ENCODE measurements around the gene PASK.
A peak's percentile ranks its signal among the peaks of the same experiment; 100 is the strongest.
"Not testable (repeated sequence)": the region's sequence is repeated elsewhere in the genome, so short reads cannot be mapped to it uniquely, and the experiment has no call there.

The PASK gene

GRCh38 chr2:241148891-241149674, at the start of gene PASK:
TSS of gene PASK (minus strand) at chr2:241149472. CDS start at chr2:241143032, 6,440 bp downstream.
- DNase-seq: peak; percentile 91

GRCh38 chr2:241198381-241199279, 49.4 kb upstream of the PASK start:
- no peak for DNase-seq

GRCh38 chr2:241197947-241198346, 48.7 kb upstream of the PASK start:
- no peak for DNase-seq

GRCh38 chr2:241197246-241197645, 48.0 kb upstream of the PASK start:
- DNase-seq: not testable (repeated sequence)

- no peak for DNase-seq
Measured at GRCh38 chr2:241195506-241196130, 46.3 kb upstream of the PASK start.

GRCh38 chr2:241194811-241195210, 45.5 kb upstream of the PASK start:
- DNase-seq: no peak

GRCh38 chr2:241193271-241193670, 44.0 kb upstream of the PASK start:
- no peak for DNase-seq

GRCh38 chr2:241191081-241191480, 41.8 kb upstream of the PASK start:
- no peak for DNase-seq

GRCh38 chr2:241190291-241190981, 41.2 kb upstream of the PASK start:
- no peak for DNase-seq

GRCh38 chr2:241189856-241190201, 40.6 kb upstream of the PASK start:
- no peak for DNase-seq

GRCh38 chr2:241189093-241189855, 40.0 kb upstream of the PASK start:
- DNase-seq: no peak

GRCh38 chr2:241188361-241189092, 39.3 kb upstream of the PASK start, which contains the start of gene ANO7:
TSS of gene ANO7 (plus strand) at chr2:241188677. CDS start at chr2:241190064, 1,387 bp downstream.
- no peak for DNase-seq

GRCh38 chr2:241187918-241188234, 38.6 kb upstream of the PASK start:
- DNase-seq: no peak

- DNase-seq: no peak
Measured at GRCh38 chr2:241187101-241187917, 38.0 kb upstream of the PASK start.

- DNase-seq: no peak
Measured at GRCh38 chr2:241185961-241186360, 36.7 kb upstream of the PASK start.

- no peak for DNase-seq
Measured at GRCh38 chr2:241184901-241185300, 35.6 kb upstream of the PASK start.

GRCh38 chr2:241183221-241183620, 33.9 kb upstream of the PASK start:
- no peak for DNase-seq

- no peak for DNase-seq
Measured at GRCh38 chr2:241182531-241183133, 33.4 kb upstream of the PASK start.

GRCh38 chr2:241182126-241182525, 32.9 kb upstream of the PASK start:
- no peak for DNase-seq

- no peak for DNase-seq
Measured at GRCh38 chr2:241180495-241180894, 31.2 kb upstream of the PASK start.

Data from stimulated activated CD4-positive, alpha-beta T cell treated with anti-CD3 and anti-CD28 coated beads, Interleukin-4, amount 100 ng/mL, for 1 hour (primary cell).